Progenitor cell of endocrine pancreas (in vitro differentiated cells): ENCODE results near the gene C10orf105. TPM values are rescaled to one million over a fixed set of nuclear protein-coding genes. Genes with fewer than 3 reads are reported as not detected.

Experiments used
- DNase-seq: peaks from one replicate; pipeline ENCODE4 v3.0.0; 2021; ENCODE audit warnings: low spot score; ENCODE audit not compliant: unreplicated experiment
- H3K27ac Mint-ChIP-seq: 2 replicates; pipeline ENCODE4 v1.8.0; 2021; ENCODE audit warnings: mild to moderate bottlenecking, moderate library complexity, mixed read lengths
- H3K27me3 Mint-ChIP-seq: 2 replicates; pipeline ENCODE4 v1.8.0; 2021; ENCODE audit warnings: mixed read lengths
- H3K36me3 Mint-ChIP-seq: 2 replicates; pipeline ENCODE4 v1.8.0; 2022; ENCODE audit warnings: mixed read lengths; ENCODE audit not compliant: insufficient read depth
- H3K4me1 Mint-ChIP-seq: 2 replicates; pipeline ENCODE4 v1.8.0; 2021; ENCODE audit warnings: low read depth, mixed read lengths
- H3K4me3 Mint-ChIP-seq: 2 replicates; pipeline ENCODE4 v1.8.0; 2021; ENCODE audit warnings: low read depth, mild to moderate bottlenecking, moderate library complexity, mixed read lengths
- H3K9me3 Mint-ChIP-seq: 2 replicates; pipeline ENCODE4 v1.8.0; 2021; ENCODE audit warnings: low read depth, mixed read lengths
- CTCF ChIP-seq: fragments of 200-600 bp; sonication (generic); IDR thresholded peaks from one replicate; pipeline ENCODE4 v1.5.0; 2021; ENCODE audit warnings: antibody characterized with exemption, mild to moderate bottlenecking; ENCODE audit not compliant: unreplicated experiment
- total RNA-seq: library from RNA; stranded (reverse); gene quantifications from 2 replicates; pipeline ENCODE4 v1.2.1, GENCODE V29; 2021

C10orf105 gene
- total RNA-seq, 1 donor from 2014 or later = not detected

- Mint-ChIP-seq H3K9me3 (no peaks in the 10 kb centered on the region), H3K4me1 (no peaks in the 10 kb centered on the region), H3K27me3 (peaks cover 18% of the 10 kb centered on the region), H3K36me3 (no peaks in the 10 kb centered on the region), H3K27ac (no peak overlapping the region), H3K4me3 (no peak overlapping the region)
- no peak for DNase-seq
- no peak for TF ChIP-seq CTCF
Observed at GRCh38 chr10:71710519-71710918, 9.1 kb downstream of the C10orf105 start.

GRCh38 chr10:71708897-71709882 lies 10.4 kb downstream of the C10orf105 start:
- peaks cover 18% of the 10 kb centered on the region for H3K27me3 Mint-ChIP-seq
- H3K27ac Mint-ChIP-seq = no peak overlapping the region
- H3K36me3 Mint-ChIP-seq = no peaks in the 10 kb centered on the region
- no peaks in the 10 kb centered on the region for H3K9me3 Mint-ChIP-seq
- no peak for TF ChIP-seq CTCF
- H3K4me3 Mint-ChIP-seq = no peak overlapping the region
- DNase-seq = no peak
- H3K4me1 Mint-ChIP-seq = no peaks in the 10 kb centered on the region

- H3K9me3 Mint-ChIP-seq = no peaks in the 10 kb centered on the region
Observed at GRCh38 chr10:71708301-71708703, 11.3 kb downstream of the C10orf105 start.

GRCh38 chr10:71707240-71707789 lies 12.3 kb downstream of the C10orf105 start:
- H3K36me3 Mint-ChIP-seq = no peaks in the 10 kb centered on the region
- H3K9me3 Mint-ChIP-seq = no peaks in the 10 kb centered on the region
- peaks cover 23% of the 10 kb centered on the region for H3K27me3 Mint-ChIP-seq
- no peaks in the 10 kb centered on the region for H3K4me1 Mint-ChIP-seq
- H3K4me3 Mint-ChIP-seq = no peak overlapping the region
- no peak for DNase-seq
- TF ChIP-seq CTCF = no peak
- H3K27ac Mint-ChIP-seq = no peak overlapping the region

More at GRCh38 chr10:71708301-71708703, 11.3 kb downstream of the C10orf105 start:
- H3K36me3 Mint-ChIP-seq = no peaks in the 10 kb centered on the region
- no peaks in the 10 kb centered on the region for H3K4me1 Mint-ChIP-seq
- peak; percentile 84 for DNase-seq
- H3K27me3 Mint-ChIP-seq = peaks cover 18% of the 10 kb centered on the region
- peak; percentile 96 for TF ChIP-seq CTCF
- H3K4me3 Mint-ChIP-seq = no peak overlapping the region
- H3K27ac Mint-ChIP-seq = no peak overlapping the region

GRCh38 chr10:71706216-71707121 lies 13.1 kb downstream of the C10orf105 start:
- H3K27ac Mint-ChIP-seq = no peak overlapping the region
- no peaks in the 10 kb centered on the region for H3K9me3 Mint-ChIP-seq
- peaks cover 17% of the 10 kb centered on the region for H3K27me3 Mint-ChIP-seq
- no peaks in the 10 kb centered on the region for H3K36me3 Mint-ChIP-seq
- no peak for DNase-seq
- no peak for TF ChIP-seq CTCF
- no peak overlapping the region for H3K4me3 Mint-ChIP-seq
- H3K4me1 Mint-ChIP-seq = no peaks in the 10 kb centered on the region
